ENCODE results near the gene GSG1L.

The GSG1L gene

GRCh38 chr16:27853651-27854050, 209.9 kb downstream of the GSG1L start:
- TF ChIP-seq YY1 (IDR thresholded peaks at IDR 0.05; ENCODE audit: low read depth), result no peak
- no peak for TF ChIP-seq TEAD4 (IDR thresholded peaks at IDR 0.05)
- TF ChIP-seq RAD21 (IDR thresholded peaks at IDR 0.05; ENCODE audit: low read depth), result no peak
- no peak for TF ChIP-seq TCF12 (IDR thresholded peaks at IDR 0.05; ENCODE audit: low read depth)
- TF ChIP-seq FOXM1 (IDR thresholded peaks at IDR 0.05; ENCODE audit: borderline replicate concordance, low read depth), result no peak

- TF ChIP-seq, protein P1, sequence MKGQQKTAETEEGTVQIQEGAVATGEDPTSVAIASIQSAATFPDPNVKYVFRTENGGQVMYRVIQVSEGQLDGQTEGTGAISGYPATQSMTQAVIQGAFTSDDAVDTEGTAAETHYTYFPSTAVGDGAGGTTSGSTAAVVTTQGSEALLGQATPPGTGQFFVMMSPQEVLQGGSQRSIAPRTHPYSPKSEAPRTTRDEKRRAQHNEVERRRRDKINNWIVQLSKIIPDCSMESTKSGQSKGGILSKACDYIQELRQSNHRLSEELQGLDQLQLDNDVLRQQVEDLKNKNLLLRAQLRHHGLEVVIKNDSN (IDR thresholded peaks at IDR 0.05), result no peak
- TF ChIP-seq, protein P2, sequence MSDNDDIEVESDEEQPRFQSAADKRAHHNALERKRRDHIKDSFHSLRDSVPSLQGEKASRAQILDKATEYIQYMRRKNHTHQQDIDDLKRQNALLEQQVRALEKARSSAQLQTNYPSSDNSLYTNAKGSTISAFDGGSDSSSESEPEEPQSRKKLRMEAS (IDR thresholded peaks at IDR 0.05), result no peak
- TF ChIP-seq EP300 (IDR thresholded peaks at IDR 0.05; ENCODE audit: borderline replicate concordance) (no peak), YY1 (IDR thresholded peaks at IDR 0.05; ENCODE audit: low read depth) (no peak), TCF12 (IDR thresholded peaks at IDR 0.05; ENCODE audit: low read depth) (no peak), CEBPB (IDR thresholded peaks at IDR 0.05) (no peak), TAF1 (IDR thresholded peaks at IDR 0.05; ENCODE audit: low read depth) (no peak), EGR1 (IDR thresholded peaks at IDR 0.05) (no peak), FOXM1 (IDR thresholded peaks at IDR 0.05; ENCODE audit: borderline replicate concordance, low read depth) (no peak), RAD21 (IDR thresholded peaks at IDR 0.05; ENCODE audit: low read depth) (no peak), ZBTB7A (IDR thresholded peaks at IDR 0.05; ENCODE audit: low read depth) (no peak), NFIC (IDR thresholded peaks at IDR 0.05) (no peak), CREB1 (IDR thresholded peaks at IDR 0.05; ENCODE audit: low read depth) (no peak)
- TF ChIP-seq, protein P3, sequence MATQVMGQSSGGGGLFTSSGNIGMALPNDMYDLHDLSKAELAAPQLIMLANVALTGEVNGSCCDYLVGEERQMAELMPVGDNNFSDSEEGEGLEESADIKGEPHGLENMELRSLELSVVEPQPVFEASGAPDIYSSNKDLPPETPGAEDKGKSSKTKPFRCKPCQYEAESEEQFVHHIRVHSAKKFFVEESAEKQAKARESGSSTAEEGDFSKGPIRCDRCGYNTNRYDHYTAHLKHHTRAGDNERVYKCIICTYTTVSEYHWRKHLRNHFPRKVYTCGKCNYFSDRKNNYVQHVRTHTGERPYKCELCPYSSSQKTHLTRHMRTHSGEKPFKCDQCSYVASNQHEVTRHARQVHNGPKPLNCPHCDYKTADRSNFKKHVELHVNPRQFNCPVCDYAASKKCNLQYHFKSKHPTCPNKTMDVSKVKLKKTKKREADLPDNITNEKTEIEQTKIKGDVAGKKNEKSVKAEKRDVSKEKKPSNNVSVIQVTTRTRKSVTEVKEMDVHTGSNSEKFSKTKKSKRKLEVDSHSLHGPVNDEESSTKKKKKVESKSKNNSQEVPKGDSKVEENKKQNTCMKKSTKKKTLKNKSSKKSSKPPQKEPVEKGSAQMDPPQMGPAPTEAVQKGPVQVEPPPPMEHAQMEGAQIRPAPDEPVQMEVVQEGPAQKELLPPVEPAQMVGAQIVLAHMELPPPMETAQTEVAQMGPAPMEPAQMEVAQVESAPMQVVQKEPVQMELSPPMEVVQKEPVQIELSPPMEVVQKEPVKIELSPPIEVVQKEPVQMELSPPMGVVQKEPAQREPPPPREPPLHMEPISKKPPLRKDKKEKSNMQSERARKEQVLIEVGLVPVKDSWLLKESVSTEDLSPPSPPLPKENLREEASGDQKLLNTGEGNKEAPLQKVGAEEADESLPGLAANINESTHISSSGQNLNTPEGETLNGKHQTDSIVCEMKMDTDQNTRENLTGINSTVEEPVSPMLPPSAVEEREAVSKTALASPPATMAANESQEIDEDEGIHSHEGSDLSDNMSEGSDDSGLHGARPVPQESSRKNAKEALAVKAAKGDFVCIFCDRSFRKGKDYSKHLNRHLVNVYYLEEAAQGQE (IDR thresholded peaks at IDR 0.05; ENCODE audit: low read depth), result no peak
Observed at GRCh38 chr16:27853101-27853500, 210.4 kb downstream of the GSG1L start.

DNA sequence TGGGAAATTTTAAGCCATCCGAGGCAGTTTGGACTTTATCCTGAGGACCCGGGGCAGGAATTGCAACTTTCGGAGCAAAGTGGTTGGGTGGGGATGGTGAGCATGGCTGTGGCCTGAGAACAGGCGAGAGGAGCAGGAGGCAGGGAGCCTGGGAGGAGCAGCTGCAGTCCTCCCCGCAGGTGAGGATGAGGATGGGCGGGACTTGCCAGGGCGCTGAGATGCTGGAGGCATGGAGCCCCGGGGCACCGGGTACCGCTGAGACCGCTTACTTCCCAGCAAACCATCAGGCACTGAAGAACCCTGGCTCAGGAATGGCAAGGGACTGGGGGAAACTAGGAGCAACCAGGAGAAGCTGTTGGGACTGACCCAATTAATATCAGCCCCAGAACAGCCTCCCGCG, 210.8 kb downstream of the GSG1L start:
- TF ChIP-seq, protein P3 (IDR thresholded peaks at IDR 0.05; ENCODE audit: low read depth), result no peak
- TF ChIP-seq YY1 (IDR thresholded peaks at IDR 0.05; ENCODE audit: low read depth) (no peak), NFIC (IDR thresholded peaks at IDR 0.05) (no peak)

DNA sequence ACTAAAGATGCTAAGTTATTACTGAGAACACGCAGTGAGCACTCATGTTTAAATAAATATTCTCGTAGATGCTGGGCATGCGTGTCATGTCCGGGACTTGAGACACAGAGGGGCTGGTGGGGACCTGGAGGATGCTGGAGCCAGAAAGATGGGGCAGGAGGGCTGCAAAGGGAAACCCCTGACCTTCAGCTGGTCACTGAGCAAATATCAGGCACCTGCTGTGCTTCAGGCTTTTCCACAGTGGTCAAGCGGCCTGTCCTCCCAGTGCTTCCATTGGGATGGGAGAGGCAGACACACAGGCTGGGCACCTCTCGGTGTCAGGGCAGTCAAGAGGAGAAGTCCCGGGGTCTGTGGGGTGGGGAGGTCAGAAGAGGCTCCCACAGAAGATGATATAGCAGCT, 211.4 kb downstream of the GSG1L start:
- TF ChIP-seq, protein P1 (IDR thresholded peaks at IDR 0.05), result no peak

DNA sequence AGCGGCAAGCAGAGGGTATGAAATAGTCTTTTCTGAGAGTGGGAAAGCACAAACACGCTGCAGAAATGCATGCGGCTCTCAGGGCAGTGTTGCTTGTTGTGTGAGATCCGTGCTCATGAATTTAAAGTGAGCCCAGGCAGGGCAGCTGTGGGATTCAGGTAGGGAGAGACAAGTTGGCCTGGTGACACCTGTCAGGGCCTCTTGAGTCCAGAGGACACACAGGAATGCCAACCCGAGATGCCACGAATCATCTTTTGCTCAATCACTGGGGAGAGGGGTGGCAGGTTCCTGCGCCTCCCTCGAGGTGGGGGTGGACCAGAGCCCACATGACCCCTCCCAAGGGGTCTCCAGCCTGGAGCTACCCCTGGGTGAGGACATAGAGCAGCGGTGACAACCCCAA, 211.9 kb downstream of the GSG1L start:
- TF ChIP-seq, protein P1 (IDR thresholded peaks at IDR 0.05), result no peak
- TF ChIP-seq CEBPB (IDR thresholded peaks at IDR 0.05), result no peak
- TF ChIP-seq, protein P2 (IDR thresholded peaks at IDR 0.05), result no peak
- no peak for TF ChIP-seq TEAD4 (IDR thresholded peaks at IDR 0.05)

- TF ChIP-seq TCF12 (IDR thresholded peaks at IDR 0.05; ENCODE audit: low read depth) (no peak), FOXM1 (IDR thresholded peaks at IDR 0.05; ENCODE audit: borderline replicate concordance, low read depth) (no peak), RAD21 (IDR thresholded peaks at IDR 0.05; ENCODE audit: low read depth) (no peak), YY1 (IDR thresholded peaks at IDR 0.05; ENCODE audit: low read depth) (no peak), EGR1 (IDR thresholded peaks at IDR 0.05) (no peak), CREB1 (IDR thresholded peaks at IDR 0.05; ENCODE audit: low read depth) (no peak), TEAD4 (IDR thresholded peaks at IDR 0.05) (no peak), NFIC (IDR thresholded peaks at IDR 0.05) (no peak), ZBTB7A (IDR thresholded peaks at IDR 0.05; ENCODE audit: low read depth) (no peak), EP300 (IDR thresholded peaks at IDR 0.05; ENCODE audit: borderline replicate concordance) (no peak), CEBPB (IDR thresholded peaks at IDR 0.05) (no peak)
- TF ChIP-seq, protein P1 (IDR thresholded peaks at IDR 0.05), result no peak
- TF ChIP-seq, protein P3 (IDR thresholded peaks at IDR 0.05; ENCODE audit: low read depth), result no peak
- TF ChIP-seq, protein P2 (IDR thresholded peaks at IDR 0.05), result no peak
Observed at GRCh38 chr16:27849621-27850020, 213.9 kb downstream of the GSG1L start.
